SK-N-SH (cell line): ENCODE measurements around the gene PGP. TPM values are rescaled to one million over a fixed set of nuclear protein-coding genes. Genes with fewer than 3 reads are reported as not detected.

ENCODE experiments used
- CTCF ChIA-PET: fragments of 300-600, 350-600 bp; formaldehyde crosslinking; extraction: SDS; loops from one replicate; lab custom pipeline; 2021; lab: Yijun Ruan, JAX
- POLR2A ChIA-PET: fragments of 350-600 bp; sonication (Branson Sonifier 250); formaldehyde crosslinking; extraction: SDS; loops from one replicate; lab custom pipeline; 2020; ENCODE audit warnings: antibody characterized with exemption, inconsistent platforms; lab: Yijun Ruan, JAX
- DNase-seq: peaks from one replicate; pipeline ENCODE4 v3.0.0; 2012
- H2AFZ ChIP-seq: fragments of 200-600 bp; sonication (generic); 2 replicates; pipeline ENCODE4 v1.8.1; 2016; ENCODE audit warnings: antibody characterized with exemption, mild to moderate bottlenecking, low read depth
- H3F3A ChIP-seq: fragments of 200-600 bp; sonication (generic); replicated peaks from 2 replicates; pipeline ENCODE3; 2016; ENCODE audit warnings: antibody characterized with exemption, mild to moderate bottlenecking; ENCODE audit not compliant: insufficient read depth
- H3K27ac ChIP-seq, 2 experiments: fragments of 200-500 bp in 1 of 2; fragments of 200-600 bp in 1 of 2; sonication (Bioruptor generic) in 1 of 2; sonication (generic), shearing (Covaris generic) in 1 of 2; 2 replicates each; pipeline versions ENCODE4 v1.5.1 to v1.6.1; 2014 to 2016; ENCODE audit warnings: low read depth in 2 of 2, inconsistent platforms in 1 of 2, low read length in 1 of 2, mild to moderate bottlenecking in 1 of 2, mixed read lengths in 1 of 2
- H3K27me3 ChIP-seq: fragments of 200-600 bp; sonication (generic), shearing (Covaris generic); 2 replicates; pipeline ENCODE4 v1.6.1; 2016; ENCODE audit warnings: mixed run types; ENCODE audit not compliant: insufficient read depth
- H3K36me3 ChIP-seq, 2 experiments: fragments of 200-500 bp in 1 of 2; fragments of 200-600 bp in 1 of 2; sonication (Bioruptor generic) in 1 of 2; sonication (generic) in 1 of 2; replicated peaks in 1 of 2; 2 replicates each; pipeline versions ENCODE3 to v1.5.1; 2014 to 2016; ENCODE audit warnings: low read length in 1 of 2, mild to moderate bottlenecking in 1 of 2; ENCODE audit not compliant: insufficient read depth in 2 of 2, control insufficient read depth in 1 of 2
- H3K4me1 ChIP-seq, 2 experiments: fragments of 200-500 bp in 1 of 2; fragments of 200-600 bp in 1 of 2; sonication (Bioruptor generic) in 1 of 2; sonication (generic), shearing (Covaris generic) in 1 of 2; 2 replicates each; pipeline versions ENCODE4 v1.5.1 to v1.6.1; 2014 to 2016; ENCODE audit warnings: low read depth in 1 of 2, low read length in 1 of 2, mixed run types in 1 of 2; ENCODE audit not compliant: insufficient read depth in 2 of 2, control insufficient read depth in 1 of 2
- H3K4me2 ChIP-seq: fragments of 200-600 bp; sonication (generic), shearing (Covaris generic); 2 replicates; pipeline ENCODE4 v1.6.1; 2017; ENCODE audit warnings: mixed run types
- H3K4me3 ChIP-seq, 2 experiments: fragments of 200-500 bp in 1 of 2; fragments of 200-600 bp in 1 of 2; sonication (Bioruptor generic) in 1 of 2; sonication (generic), shearing (Covaris generic) in 1 of 2; 2 replicates each; pipeline versions ENCODE4 v1.5.1 to v1.8.1; 2014 to 2016; ENCODE audit warnings: low read depth in 2 of 2, inconsistent platforms in 1 of 2, low read length in 1 of 2, mild to moderate bottlenecking in 1 of 2, mixed read lengths in 1 of 2, moderate library complexity in 1 of 2
- H3K79me2 ChIP-seq: fragments of 200-600 bp; sonication (generic); 2 replicates; pipeline ENCODE4 v1.8.1; 2017; ENCODE audit warnings: mild to moderate bottlenecking; ENCODE audit not compliant: insufficient read depth
- H3K9ac ChIP-seq: fragments of 200-600 bp; sonication (generic); 2 replicates; pipeline ENCODE4 v1.6.1; 2017; ENCODE audit warnings: mixed run types
- H3K9me2 ChIP-seq: fragments of 200-600 bp; sonication (generic); 2 replicates; pipeline ENCODE4 v1.6.1; 2017; ENCODE audit warnings: mixed run types
- H3K9me3 ChIP-seq: fragments of 200-600 bp; sonication (generic); 2 replicates; pipeline ENCODE4 v1.6.1; 2017; ENCODE audit warnings: mixed run types, mild to moderate bottlenecking, moderate library complexity
- H4K20me1 ChIP-seq: fragments of 200-600 bp; sonication (generic); 2 replicates; pipeline ENCODE4 v1.6.1; 2017; ENCODE audit warnings: mild to moderate bottlenecking, mixed run types; ENCODE audit not compliant: insufficient read depth
- CTCF ChIP-seq: fragments of 200-600 bp; sonication (generic); IDR thresholded peaks from 2 replicates; pipeline ENCODE4 v1.6.1; 2017; ENCODE audit warnings: antibody characterized with exemption, mild to moderate bottlenecking, moderate library complexity
- EP300 ChIP-seq, 2 experiments: IDR thresholded peaks; 2 replicates each; pipeline versions ENCODE4 v1.4.0 to v1.6.1; 2012; ENCODE audit warnings: borderline replicate concordance in 1 of 2, low read depth in 1 of 2, low read length in 1 of 2
- EZH2phosphoT487 ChIP-seq: fragments of 200-600 bp; sonication (generic); IDR thresholded peaks from 2 replicates; pipeline ENCODE4 v1.6.1; 2017; ENCODE audit warnings: low read depth, mixed run types, mild to moderate bottlenecking, antibody characterized with exemption, moderate library complexity, borderline replicate concordance
- GABPA ChIP-seq: IDR thresholded peaks from 2 replicates; pipeline ENCODE4 v1.4.0; 2012; ENCODE audit warnings: low read depth, mild to moderate bottlenecking
- GATA2 ChIP-seq: sonication (generic); formaldehyde crosslinking; IDR thresholded peaks from 2 replicates; pipeline ENCODE4 v1.5.0; 2020; ENCODE audit warnings: mild to moderate bottlenecking, missing genetic modification reagents
- MAX ChIP-seq: IDR thresholded peaks from 2 replicates; pipeline ENCODE4 v1.4.0; 2012; ENCODE audit warnings: low read depth
- MEF2A ChIP-seq: IDR thresholded peaks from 2 replicates; pipeline ENCODE4 v1.4.0; 2012; ENCODE audit warnings: low read depth, borderline replicate concordance
- NFIC ChIP-seq: IDR thresholded peaks from 2 replicates; pipeline ENCODE4 v1.4.0; 2012; ENCODE audit warnings: borderline replicate concordance
- NRF1 ChIP-seq: IDR thresholded peaks from 2 replicates; pipeline ENCODE4 v1.6.1; 2012; ENCODE audit warnings: low read depth, mild to moderate bottlenecking, low read length
- PBX3 ChIP-seq: IDR thresholded peaks from 2 replicates; pipeline ENCODE4; 2012
- POLR2AphosphoS5 ChIP-seq: IDR thresholded peaks from 2 replicates; pipeline ENCODE4 v1.6.1; 2012; ENCODE audit warnings: low read depth, low read length
- RAD21 ChIP-seq: IDR thresholded peaks from 2 replicates; pipeline ENCODE4 v1.6.1; 2012; ENCODE audit warnings: mild to moderate bottlenecking, low read length
- RCOR1 ChIP-seq: fragments of 150-350 bp; IDR thresholded peaks from 2 replicates; pipeline ENCODE4 v1.6.1; 2017; ENCODE audit warnings: antibody characterized with exemption, low read length
- RFX5 ChIP-seq: IDR thresholded peaks from 2 replicates; pipeline ENCODE4 v1.6.1; 2012; ENCODE audit warnings: mild to moderate bottlenecking, improper control_type of control experiment, low read length
- RXRA ChIP-seq: IDR thresholded peaks from 2 replicates; pipeline ENCODE4 v1.4.0; 2012; ENCODE audit warnings: low read depth, mild to moderate bottlenecking, borderline replicate concordance
- SMC3 ChIP-seq: IDR thresholded peaks from 2 replicates; pipeline ENCODE4 v1.6.1; 2012; ENCODE audit warnings: low read depth, low read length, improper control_type of control experiment
- USF1 ChIP-seq: IDR thresholded peaks from 2 replicates; pipeline ENCODE4 v1.4.0; 2012; ENCODE audit warnings: low read depth, borderline replicate concordance
- USF2 ChIP-seq: fragments of 150-350 bp; IDR thresholded peaks from 2 replicates; pipeline ENCODE4 v1.6.1; 2017; ENCODE audit warnings: antibody characterized with exemption, low read length, low read depth, borderline replicate concordance
- YY1 ChIP-seq: IDR thresholded peaks from 2 replicates; pipeline ENCODE4 v1.4.0; 2012; ENCODE audit warnings: low read depth, mild to moderate bottlenecking
- WGBS: methylation state at CpG from one replicate; pipeline ENCODE4 v1.1.6; 2017; ENCODE audit warnings: low lambda C conversion rate; 5-methylcytosine and 5-hydroxymethylcytosine counted together
- polyA plus RNA-seq, 3 experiments: library from polyadenylated mRNA; depleted of rRNA; stranded (reverse); fragments of >200 nt; gene quantifications; 2 replicates each; pipeline ENCODE4 v1.2.3, GENCODE V29; 2012

PGP gene
- polyA plus RNA-seq, 1 of the 3 experiments (the other 2 are of a cell fraction) = 10.3 TPM

- TF ChIP-seq CTCF (peak; percentile 57), GABPA (peak; percentile 64), YY1 (peak; percentile 88)
- TF ChIP-seq, all 33 proteins: peak for 18
These were observed 36.9 kb upstream of the PGP start, which contains the start of gene ECI1 (continued) for GRCh38 chr16:2251296-2252111.

GRCh38 chr16:2250652-2251295, 36.1 kb upstream of the PGP start:
- Histone ChIP-seq H3K4me2 (peak overlapping the region; percentile 89), H3K9me2 (no peaks in the 10 kb centered on the region), H3K27ac (peak overlapping the region; percentile 66 to 73), H3K9me3 (no peaks in the 10 kb centered on the region), H3F3A (peaks cover 37% of the 10 kb centered on the region), H3K79me2 (peaks cover 49% of the 10 kb centered on the region), H3K36me3 (peaks cover 25 to 36% of the 10 kb centered on the region in 2 experiments), H3K4me3 (peak overlapping the region; percentile 50 to 81), H4K20me1 (peaks cover 13% of the 10 kb centered on the region; the same call in 1 of the 2 replicates), H3K27me3 (no peaks in the 10 kb centered on the region), H3K4me1 (peaks cover 7 to 13% of the 10 kb centered on the region in 2 experiments; a peak in 1 of 4 replicates), H2AFZ (peak overlapping the region; percentile 75; the same call in 1 of the 2 replicates), H3K9ac (peak overlapping the region; percentile 72)
- ChIA-PET CTCF (interaction anchor here (0.7 to 3.5 kb wide), 20 partner anchors 9 to 251 kb away, joined by 3 to 33 read pairs (median 6); partner anchors contain the start of genes ABCA3, CASKIN1, DNASE1L2 and MLST8), POLR2A (interaction anchor here (0.6 to 1.8 kb wide), 10 partner anchors 9 to 286 kb away, joined by 3 to 8 read pairs (median 4); partner anchors contain the start of genes RPS2 and TRAF7)
- no peak for DNase-seq
- WGBS = 12% methylated on average over 28 of the region's 35 CpGs
- TF ChIP-seq YY1 (no peak), MAX (no peak), GATA2 (no peak), NRF1 (no peak), EZH2phosphoT487 (no peak), RAD21 (no peak), RXRA (no peak), USF2 (no peak), NFIC (no peak), RFX5 (no peak), RCOR1 (no peak), EP300 (IDR thresholded peaks at IDR 0.05; ENCODE audit: borderline replicate concordance in 1 of 2, low read depth in 1 of 2, low read length in 1 of 2) (no peak), USF1 (no peak), PBX3 (no peak), MEF2A (no peak), SMC3 (no peak), POLR2AphosphoS5 (no peak)
